ENCODE data around the gene EPHA6.
A peak's percentile ranks its signal among the peaks of the same experiment; 100 is the strongest.

Gene EPHA6

DNA sequence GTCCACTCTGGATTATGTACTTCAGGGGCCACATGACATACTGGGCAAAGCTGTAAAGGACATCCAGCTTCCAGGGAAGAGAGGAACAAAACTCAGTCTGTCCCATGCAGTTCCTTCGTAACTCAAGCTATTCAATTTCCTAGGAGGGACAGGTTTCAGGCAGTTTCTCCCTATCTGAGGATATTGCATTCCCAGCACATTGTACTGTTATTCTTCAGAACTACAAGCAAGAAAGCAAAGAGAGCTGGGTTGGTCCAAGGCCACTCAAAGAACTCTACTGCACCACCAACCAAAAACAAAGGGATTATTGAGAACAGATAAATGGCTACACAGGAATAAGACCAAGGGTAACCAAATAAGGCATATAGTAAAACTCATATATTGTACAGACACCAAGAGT, 832.5 kb downstream of the EPHA6 start:
- DNase-seq (ENCODE audit: low spot score): peak; percentile 8

DNA sequence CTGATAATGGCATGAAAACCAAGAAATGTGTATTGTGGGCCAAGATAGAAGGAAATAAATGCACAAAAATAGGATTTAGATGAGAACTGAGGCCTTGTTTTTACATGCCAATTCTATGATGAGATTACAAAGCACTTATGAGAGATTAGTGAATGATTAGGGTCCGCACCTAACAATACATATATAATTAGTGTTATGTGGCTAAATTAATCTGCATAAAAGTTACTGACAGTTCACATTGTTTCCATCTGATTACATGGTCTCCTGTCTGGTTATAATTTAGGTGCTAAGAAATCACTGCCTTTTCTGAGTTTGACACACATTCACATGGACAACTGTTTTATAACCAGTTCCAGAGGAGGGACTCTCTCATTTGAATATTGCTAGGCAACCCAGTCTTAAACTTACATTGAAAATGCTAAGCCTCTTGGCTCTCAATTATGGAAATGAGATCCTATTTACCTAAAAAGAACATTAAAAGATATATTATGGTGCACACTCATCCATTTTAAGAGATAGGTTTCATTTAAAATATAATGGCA, 833.1 kb downstream of the EPHA6 start:
- no peak for DNase-seq (ENCODE audit: low spot score)

DNA sequence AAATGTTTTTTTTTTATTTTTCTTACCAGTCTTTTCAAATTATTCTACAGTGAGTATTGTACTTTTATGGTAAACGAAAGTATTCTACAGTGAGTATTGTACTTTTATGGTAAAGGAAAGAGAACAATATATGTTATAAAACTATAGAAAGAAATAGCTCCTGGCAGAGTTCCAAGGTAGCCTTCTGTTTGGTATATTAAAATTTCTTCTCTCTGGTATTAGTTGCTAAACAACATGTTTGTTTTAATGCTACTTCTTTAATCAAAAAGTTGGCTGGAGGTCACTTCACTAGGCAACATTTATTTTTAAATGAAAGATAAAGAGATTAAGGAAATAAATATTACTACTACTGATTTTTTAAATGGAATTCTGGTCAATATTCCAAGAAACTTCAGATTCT, 841.6 kb downstream of the EPHA6 start:
- DNase-seq (ENCODE audit: low spot score): no peak

DNA sequence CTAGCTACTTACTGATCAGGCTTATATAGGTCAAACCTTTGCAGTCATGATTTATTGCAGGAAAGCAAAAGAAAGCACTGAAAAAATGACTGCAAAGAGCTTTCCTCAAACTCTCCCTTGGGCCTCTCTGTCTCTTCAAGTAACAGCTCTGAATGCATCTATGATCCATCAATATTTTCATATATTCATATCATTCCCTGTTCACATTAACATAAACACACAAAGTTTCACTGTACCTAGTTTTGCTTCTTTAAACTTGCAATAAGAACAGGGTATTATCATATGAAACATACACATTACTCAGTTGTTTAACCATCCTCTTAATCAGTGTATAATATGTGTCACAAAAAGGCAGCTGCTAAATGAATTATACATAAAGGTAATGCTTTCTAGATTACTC, 842.2 kb downstream of the EPHA6 start:
- DNase-seq (ENCODE audit: low spot score): no peak

DNA sequence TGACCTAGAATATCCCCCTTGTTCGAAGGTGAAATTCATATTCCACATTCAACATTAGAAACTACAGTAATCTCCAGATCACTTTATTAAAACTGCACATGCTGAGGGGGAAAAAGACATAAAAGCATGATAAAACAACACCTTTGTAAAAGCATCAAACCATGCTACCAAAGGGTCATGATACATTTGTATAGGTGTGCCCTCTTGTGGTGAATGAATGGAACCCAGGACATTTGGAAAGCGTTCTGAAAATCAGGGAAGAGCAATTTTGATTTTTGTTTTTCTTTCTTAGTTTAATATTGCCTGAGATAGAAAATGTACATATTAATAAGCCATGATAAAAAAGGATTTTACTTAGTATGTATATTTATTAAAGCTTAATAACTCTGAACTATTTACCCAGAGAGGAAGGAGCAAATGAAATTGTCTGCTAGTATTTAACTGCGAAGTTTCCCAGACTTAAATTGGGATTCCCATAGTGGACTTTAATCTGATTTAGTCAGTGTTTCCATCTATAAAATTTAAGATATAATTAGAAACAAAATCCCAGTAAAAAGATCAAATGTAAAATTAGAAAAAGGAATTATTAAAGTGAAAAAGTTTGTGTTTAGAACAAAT, 844.4 kb downstream of the EPHA6 start:
- no peak for DNase-seq (ENCODE audit: low spot score)

DNA sequence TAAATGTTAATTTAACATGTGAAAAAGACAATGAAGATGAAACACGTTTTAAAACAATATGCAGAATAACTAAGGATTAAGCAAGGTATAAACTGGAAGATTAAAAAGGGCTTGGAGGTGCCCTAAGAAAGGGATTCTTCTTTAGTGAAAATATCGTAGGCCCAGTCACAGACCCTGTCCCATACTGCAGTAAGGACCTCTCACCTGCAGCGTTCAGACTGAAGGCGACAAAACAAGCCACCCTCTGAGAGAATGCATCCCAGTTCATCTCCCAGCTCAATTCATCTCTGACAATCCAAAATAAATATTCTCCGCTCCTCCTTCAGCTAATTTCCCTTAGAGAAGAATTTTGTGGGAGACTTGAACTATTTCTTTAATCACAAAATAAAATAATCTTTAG, 847.9 kb downstream of the EPHA6 start:
- DNase-seq (ENCODE audit: low spot score): no peak

DNA sequence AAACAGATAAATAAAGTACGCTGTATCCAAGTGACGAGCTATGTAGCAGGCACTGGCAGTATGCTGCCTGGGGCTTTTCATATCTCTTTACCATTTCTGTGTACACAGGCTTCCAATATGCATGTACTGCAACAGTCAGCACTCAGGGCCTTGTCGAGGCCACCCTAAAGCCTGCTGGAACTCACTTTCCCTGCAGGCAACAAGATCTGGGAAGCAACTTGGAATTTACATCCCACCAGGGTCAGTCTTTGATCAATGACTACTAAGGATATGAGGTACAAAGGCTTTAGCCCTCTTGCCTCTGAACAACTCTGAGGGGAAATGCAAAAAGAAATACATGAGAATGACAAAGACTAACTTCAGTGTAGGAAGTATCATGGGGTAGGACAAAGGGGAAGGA, 848.4 kb downstream of the EPHA6 start:
- no peak for DNase-seq (ENCODE audit: low spot score)

DNA sequence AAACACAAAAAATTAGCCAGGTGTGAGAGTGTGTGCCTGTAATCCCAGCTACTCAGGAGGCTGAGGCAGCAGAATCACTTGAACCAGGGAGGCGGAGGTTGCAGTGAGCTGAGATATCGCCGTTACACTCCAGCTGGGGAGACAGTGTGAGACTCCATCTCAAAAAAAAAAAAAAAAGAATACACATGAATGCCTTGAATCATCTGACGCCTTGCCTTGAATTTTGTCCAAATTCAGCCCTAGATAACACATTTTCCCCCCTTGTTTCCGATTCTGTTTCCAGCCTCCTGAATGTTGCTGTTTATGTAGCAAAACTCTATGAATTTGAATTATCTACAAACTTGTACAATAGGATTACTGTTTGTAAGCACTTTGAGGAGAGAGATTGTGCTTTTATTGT, 851.5 kb downstream of the EPHA6 start:
- no peak for DNase-seq (ENCODE audit: low spot score)

DNA sequence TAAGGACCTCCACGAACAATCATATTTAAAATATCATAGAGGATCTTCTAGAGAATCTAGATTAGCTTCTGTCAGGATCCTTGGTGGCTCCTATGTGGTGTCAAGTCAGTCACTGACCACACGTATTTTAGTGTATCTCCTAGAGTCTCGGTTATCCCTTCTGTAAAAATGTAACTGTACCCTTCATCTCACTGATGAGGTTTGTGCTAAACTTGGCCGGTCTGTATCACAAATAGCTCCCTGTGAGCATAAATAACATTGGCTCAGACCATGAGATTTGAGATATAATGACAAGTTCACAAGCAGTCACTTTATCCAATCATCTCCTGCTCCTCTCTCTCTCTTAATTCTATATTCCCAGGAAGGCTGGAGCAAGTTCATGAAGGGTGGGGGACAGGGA, 856.6 kb downstream of the EPHA6 start:
- no peak for DNase-seq (ENCODE audit: low spot score)

DNA sequence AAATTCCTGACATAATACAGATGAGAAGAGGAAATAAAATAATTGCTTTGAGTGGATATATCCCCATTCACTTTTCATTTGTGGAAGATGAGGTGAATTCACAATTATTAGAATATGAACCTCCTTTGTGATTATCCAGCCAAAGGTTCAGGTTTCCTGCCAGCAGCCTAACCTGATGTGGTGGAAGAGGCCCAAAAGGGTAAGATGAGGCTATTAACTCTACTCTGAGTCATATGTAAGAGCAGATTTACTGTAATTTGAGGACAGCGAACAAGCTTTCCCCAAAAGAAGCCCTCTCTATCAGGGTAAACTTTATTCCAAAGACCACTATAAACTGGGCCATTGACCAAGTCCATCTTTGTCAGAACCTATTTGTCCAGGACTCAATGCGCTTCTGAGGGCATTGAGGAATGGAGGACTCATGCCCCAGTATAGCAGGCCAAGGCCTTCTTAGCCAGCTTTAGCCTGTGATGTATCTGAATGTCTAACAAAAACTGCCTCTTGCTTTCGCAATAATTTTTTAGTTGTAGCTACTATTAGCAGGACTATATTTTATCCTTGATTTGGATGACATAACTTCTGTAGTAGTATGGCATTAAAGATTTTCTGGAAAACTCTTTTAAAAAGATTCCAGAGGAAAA, 859.1 kb downstream of the EPHA6 start:
- DNase-seq (ENCODE audit: low spot score): no peak

DNA sequence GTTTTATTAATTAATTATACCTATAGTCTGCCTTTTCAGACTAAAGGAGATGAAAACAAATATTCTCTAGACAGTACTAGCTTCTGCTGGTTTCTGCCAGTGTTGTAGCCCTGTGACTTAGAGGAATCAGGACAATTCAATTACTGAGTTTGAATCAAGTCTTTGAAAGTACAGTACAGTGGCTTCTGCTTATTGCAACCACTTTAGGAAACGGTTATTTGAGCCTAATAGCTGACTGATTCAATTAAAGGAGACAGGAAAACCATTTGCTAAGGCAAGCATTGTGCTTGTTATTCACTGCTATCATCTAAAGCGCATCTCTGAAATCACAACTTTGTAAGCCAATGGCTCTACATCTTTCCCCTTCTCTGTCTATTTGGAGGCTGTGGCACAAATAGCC, 860.1 kb downstream of the EPHA6 start:
- no peak for DNase-seq (ENCODE audit: low spot score)

DNA sequence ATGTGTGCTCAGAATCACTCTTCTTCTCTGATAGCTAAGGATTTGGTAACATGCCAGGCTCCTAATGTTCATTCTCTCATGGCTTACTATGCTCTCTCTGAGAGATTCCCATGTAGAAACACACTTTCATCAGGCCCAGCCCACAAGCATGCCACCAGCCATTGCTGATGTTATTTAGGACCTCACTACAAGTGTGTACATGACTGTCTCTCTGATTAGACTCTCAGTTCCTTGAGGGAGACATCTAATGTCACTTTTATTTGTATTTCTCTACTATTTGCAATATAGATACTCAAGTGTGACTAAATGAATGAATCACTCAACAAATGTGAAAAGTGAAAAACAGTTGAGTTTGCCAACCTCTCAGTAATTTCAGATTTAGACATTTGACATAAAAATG, 865.8 kb downstream of the EPHA6 start:
- DNase-seq (ENCODE audit: low spot score): no peak

DNA sequence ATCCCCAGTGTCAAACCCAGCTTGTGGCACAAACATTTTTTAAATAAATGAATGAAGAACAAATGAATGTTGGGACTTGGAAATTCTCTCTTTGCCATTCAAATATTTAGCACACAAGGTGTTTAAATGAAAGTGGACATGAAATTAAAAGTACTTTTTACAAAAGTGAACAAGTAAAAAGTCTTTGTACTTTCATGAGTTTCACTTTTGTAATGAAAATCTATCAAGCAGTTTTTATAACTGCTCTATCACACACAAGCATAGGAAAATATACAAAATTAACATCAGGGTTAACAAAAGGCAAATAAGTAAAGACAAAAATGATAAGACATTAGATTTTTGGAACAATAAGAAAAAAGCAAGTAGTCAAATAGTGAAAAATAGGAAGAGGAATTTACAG, 866.3 kb downstream of the EPHA6 start:
- DNase-seq (ENCODE audit: low spot score): no peak

DNA sequence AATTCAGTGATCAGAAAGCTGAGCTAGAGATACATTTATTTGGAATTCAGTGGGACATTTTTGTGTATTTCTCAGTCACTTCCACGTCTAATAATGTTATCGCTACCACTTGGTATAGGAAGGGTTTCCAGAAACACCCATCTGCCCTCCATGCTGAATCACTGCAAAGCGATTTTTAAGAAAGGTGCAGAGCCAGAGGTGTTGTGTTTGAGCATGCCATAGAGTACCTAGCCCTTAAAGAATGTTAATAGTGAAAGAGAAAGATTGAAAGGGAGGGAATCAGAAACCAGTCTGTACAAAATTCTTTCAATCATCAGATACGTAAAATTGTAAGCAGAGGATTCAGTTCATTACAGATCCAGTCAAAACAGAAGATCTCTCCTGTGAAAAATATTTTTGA, 870.1 kb downstream of the EPHA6 start:
- no peak for DNase-seq (ENCODE audit: low spot score)

DNA sequence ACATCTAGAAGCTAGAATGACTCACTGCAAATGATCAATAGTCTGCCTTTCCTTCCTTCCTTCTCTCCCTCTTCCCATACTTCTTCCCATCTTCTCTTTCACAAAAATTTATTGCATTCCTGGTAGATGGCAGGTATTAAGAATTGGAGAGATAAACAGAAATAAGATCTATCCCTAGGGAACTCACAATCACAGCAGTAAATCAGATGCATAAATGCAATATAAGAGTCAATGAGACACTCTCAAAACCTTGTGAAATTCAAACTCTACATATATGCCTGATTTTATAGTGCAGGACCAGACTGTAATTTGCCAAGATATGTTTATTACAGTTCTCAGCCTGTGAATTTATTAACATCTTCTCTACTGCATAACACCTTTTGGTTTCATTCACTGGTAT, 871.9 kb downstream of the EPHA6 start:
- no peak for DNase-seq (ENCODE audit: low spot score)

DNA sequence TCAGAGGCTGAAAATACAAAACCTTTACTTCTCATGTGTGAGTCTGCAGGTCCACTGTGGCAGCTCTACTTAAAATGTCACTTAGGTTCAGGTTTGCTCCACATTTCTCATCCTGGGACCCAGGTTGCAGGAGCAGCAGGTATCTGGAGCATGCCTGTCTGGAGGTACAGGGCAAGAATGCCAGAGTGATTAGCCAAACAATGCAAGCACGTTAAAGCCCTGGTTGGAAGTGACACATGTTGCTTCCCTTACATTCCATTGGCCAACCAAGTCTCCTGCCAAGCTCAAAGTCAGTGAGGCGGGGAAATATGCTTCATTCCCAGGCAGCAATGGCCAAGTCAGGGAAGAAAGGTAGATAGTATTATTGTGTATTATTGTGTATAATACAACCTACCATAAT, 873.3 kb downstream of the EPHA6 start:
- no peak for DNase-seq (ENCODE audit: low spot score)

DNA sequence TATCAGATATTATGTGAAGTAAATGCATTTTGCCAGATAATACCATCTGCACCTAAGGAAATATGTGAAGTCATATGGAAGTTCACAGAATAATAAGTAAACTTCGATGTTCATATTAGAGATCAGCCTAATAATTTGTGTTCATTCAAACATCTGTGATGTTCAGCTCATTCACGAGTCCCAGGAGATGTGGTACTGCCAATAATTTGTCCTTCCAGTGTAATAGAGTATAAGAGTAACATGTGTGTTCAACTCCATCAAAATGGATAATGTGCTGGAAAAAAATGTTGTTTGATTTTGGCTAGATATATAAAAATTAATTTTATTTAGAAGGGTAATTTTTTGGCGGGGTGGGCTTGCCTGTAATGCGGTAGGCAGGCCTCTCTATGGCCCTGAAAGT, 874.7 kb downstream of the EPHA6 start:
- DNase-seq (ENCODE audit: low spot score): no peak

DNA sequence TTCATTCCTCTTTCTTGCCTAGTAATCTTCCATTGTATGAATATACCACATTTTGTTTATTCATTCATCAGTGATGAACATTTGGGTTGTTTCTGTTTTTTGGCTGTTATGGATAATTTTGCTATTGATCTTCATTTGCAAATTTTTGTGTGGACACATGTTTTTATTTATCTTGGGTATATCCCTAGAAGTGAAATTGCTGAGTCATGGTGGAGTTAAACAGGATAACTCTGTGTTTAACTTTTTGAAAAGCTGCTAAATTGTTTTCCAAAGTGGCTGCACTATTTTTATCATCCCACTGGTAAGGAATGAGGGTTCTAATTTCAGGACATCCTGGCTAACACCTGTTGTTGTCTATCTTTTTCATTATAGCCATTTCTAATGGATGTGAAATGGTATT, 875.6 kb downstream of the EPHA6 start:
- no peak for DNase-seq (ENCODE audit: low spot score)

DNA sequence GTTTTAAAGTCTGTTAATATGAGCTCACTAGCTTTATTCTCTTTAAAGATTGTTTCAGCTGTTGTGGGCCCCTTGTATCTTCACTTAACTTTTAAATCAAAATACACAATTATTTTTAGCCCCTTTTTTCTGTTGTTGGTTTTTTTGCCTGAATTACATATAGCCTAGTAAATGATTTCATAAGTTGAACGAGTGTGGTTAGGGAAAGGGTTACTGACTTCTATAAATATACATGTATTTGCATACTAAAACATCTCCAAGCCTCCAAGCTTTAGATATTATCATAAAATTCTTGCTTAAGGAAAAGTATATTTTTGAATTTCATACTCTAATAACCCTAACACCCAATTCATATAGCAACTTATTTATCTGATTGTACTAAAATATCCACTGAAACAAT, 877.0 kb downstream of the EPHA6 start:
- no peak for DNase-seq (ENCODE audit: low spot score)

DNA sequence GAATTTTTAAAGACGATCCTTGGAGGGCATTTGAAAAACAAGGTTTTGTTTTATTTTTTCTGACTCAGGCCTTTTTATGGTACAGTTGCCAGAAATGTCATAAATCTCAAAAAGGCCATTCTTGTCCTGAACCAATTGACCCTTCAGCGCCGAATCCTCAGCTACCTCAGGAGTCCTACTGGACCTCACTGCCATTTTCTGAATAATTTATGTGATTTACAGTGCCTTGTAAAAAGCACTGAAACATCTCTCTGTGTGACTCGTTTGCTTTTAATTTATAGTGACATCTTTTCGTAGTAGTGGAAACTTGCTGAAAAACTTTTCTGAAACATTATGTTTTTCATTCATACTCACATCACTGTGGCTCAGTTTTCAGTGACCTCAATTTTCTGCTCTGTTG, 878.0 kb downstream of the EPHA6 start:
- no peak for DNase-seq (ENCODE audit: low spot score)

DNA sequence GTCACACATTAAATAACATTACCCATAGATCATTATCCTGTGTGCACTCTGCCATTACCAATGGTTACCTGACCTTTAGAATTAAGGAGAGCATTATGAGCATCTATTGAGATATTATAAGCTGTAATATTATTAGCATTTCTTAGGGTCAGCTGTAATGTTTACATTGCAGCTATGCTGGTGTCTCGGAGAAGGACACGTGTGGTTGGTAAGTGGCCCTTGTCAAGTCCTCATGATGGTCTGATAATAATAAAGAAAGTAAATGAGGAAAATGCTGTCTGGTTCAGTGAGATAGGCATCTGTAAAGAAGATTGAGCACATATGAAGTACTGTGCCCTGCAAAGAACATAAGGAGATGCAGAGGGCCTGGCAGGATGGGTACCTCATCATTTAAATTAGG, 878.4 kb downstream of the EPHA6 start:
- no peak for DNase-seq (ENCODE audit: low spot score)

DNA sequence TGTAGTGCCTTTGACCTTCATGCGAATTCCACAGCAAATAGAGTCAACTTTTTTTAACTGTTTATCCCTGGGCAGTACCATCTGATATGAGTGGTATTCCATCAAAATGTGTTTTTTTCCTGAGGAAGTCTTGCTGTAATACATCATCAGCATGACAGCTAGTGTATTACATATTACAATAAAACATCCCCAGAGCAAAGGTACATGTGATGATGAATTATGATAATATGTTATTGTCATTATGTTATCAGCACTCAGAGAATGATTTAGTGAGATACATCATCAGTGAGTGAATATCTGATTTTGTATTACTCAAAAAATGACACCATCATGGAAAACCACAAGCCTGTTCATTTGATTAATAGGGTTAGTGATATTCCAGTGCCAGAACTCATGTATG, 880.5 kb downstream of the EPHA6 start:
- DNase-seq (ENCODE audit: low spot score): no peak

DNA sequence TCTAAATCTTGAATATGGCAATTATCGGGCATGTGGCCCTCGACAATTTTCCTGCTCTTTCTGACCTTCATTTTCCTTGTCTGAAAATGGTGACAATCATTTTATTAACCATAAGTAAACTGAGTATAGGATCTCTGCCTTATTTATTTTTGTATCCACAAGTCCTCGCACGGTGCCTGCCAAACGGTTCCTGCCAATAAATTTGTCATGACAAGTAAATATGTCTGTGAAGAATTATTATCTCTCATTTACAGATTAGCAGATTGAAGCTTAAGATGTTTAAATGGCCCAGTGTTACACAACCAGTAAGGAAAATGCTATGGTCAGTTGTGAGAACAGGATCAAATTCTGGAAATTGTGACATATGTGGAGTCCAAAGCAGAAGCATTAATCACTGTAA, 884.3 kb downstream of the EPHA6 start:
- no peak for DNase-seq (ENCODE audit: low spot score)

DNA sequence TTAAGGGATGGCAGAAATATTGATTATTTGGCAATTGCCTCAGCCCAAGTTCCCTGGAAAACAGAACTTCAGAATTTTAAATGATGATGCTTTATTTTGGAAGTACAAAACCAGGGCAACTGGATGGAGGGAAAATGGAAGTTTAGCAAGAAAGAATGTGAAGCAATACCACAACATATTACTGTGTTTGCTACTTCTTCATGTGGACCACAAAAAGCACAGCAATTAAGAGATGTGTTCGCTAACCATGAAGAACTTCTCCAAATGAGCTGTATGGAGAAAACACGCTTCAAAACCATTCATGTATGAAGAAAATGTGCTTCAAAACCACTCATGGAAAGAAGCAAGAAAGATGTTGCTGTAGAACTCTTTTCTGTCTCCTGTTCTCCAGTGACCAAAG, 885.5 kb downstream of the EPHA6 start:
- no peak for DNase-seq (ENCODE audit: low spot score)
